Neural progenitor cell (in vitro differentiated cells): ENCODE results near the gene RABEP2. TPM values are rescaled to one million over a fixed set of nuclear protein-coding genes. Genes with fewer than 3 reads are reported as not detected.

Experiments
- DNase-seq: peaks from one replicate; pipeline ENCODE4 v3.0.0-alpha.2; 2016; ENCODE audit warnings: low spot score
- H2AFZ ChIP-seq: fragments of 200-600 bp; sonication (generic); replicated peaks from 2 replicates; pipeline ENCODE4 v1.6.1; 2016; ENCODE audit warnings: antibody characterized with exemption
- H3F3A ChIP-seq: fragments of 200-600 bp; sonication (generic); 2 replicates; pipeline ENCODE4 v1.6.1; 2016; ENCODE audit warnings: antibody characterized with exemption, low read depth
- H3K27ac ChIP-seq: fragments of 200-600 bp; sonication (generic); 2 replicates; pipeline ENCODE4 v1.5.1; 2016; ENCODE audit warnings: mild to moderate bottlenecking
- H3K27me3 ChIP-seq: fragments of 200-600 bp; sonication (generic); 2 replicates; pipeline ENCODE4 v1.6.1; 2016; ENCODE audit warnings: mild to moderate bottlenecking, moderate library complexity
- H3K36me3 ChIP-seq: fragments of 200-600 bp; sonication (generic); 2 replicates; pipeline ENCODE4 v1.5.1; 2016
- H3K4me1 ChIP-seq: fragments of 200-600 bp; sonication (generic); 2 replicates; pipeline ENCODE4 v1.6.1; 2016; ENCODE audit warnings: mixed run types
- H3K4me2 ChIP-seq: fragments of 200-600 bp; sonication (generic); 2 replicates; pipeline ENCODE4 v1.6.1; 2016
- H3K4me3 ChIP-seq: fragments of 200-600 bp; sonication (generic); 2 replicates; pipeline ENCODE4 v1.5.1; 2016
- H3K79me2 ChIP-seq: fragments of 200-600 bp; sonication (generic); 2 replicates; pipeline ENCODE4 v1.6.1; 2016; ENCODE audit warnings: low read depth
- H3K9ac ChIP-seq: fragments of 200-600 bp; sonication (generic); 2 replicates; pipeline ENCODE4 v1.6.1; 2016
- H3K9me3 ChIP-seq: fragments of 200-600 bp; sonication (generic); 2 replicates; pipeline ENCODE4 v1.5.1; 2016; ENCODE audit warnings: low read depth
- H4K20me1 ChIP-seq: fragments of 200-600 bp; sonication (generic); 2 replicates; pipeline ENCODE4 v1.6.1; 2016; ENCODE audit warnings: low read depth
- H3K27ac Mint-ChIP-seq: 3 replicates; pipeline ENCODE4 v1.8.0; 2021; ENCODE audit warnings: mixed read lengths
- H3K27me3 Mint-ChIP-seq: 2 replicates; pipeline ENCODE4 v1.8.0; 2022; ENCODE audit warnings: low read depth, mild to moderate bottlenecking, inconsistent platforms, moderate library complexity, mixed read lengths; ENCODE audit not compliant: insufficient read depth
- H3K36me3 Mint-ChIP-seq: 3 replicates; pipeline ENCODE4 v1.8.0; 2021; ENCODE audit warnings: mixed read lengths
- H3K4me1 Mint-ChIP-seq: 3 replicates; pipeline ENCODE4 v1.8.0; 2021; ENCODE audit warnings: mixed read lengths
- H3K4me3 Mint-ChIP-seq: 3 replicates; pipeline ENCODE4 v1.8.0; 2021; ENCODE audit warnings: mild to moderate bottlenecking, moderate library complexity, mixed read lengths
- H3K9me3 Mint-ChIP-seq: 3 replicates; pipeline ENCODE4 v1.8.0; 2020; ENCODE audit warnings: mixed read lengths
- CTCF ChIP-seq: fragments of 200-600 bp; sonication (generic); IDR thresholded peaks from 2 replicates; pipeline ENCODE4 v1.5.1; 2017; ENCODE audit warnings: antibody characterized with exemption, mild to moderate bottlenecking
- EZH2 ChIP-seq: fragments of 200-600 bp; sonication (generic); IDR thresholded peaks from 2 replicates; pipeline ENCODE4 v1.6.1; 2017; ENCODE audit warnings: antibody characterized with exemption, mild to moderate bottlenecking, moderate library complexity
- EZH2phosphoT487 ChIP-seq: fragments of 200-600 bp; sonication (generic); IDR thresholded peaks from 2 replicates; pipeline ENCODE4 v1.6.1; 2017; ENCODE audit warnings: antibody characterized with exemption
- total RNA-seq: library from RNA; depleted of rRNA; stranded (reverse); fragments of >200 nt; gene quantifications from 2 replicates; pipeline ENCODE4 v1.2.3, GENCODE V29; 2015; ENCODE audit warnings: low replicate concordance

Gene RABEP2
- total RNA-seq, 1 donor from 2014 or later: 9.1 TPM

GRCh38 chr16:28924399-28924761, 658 bp downstream of the RABEP2 start:
- peaks cover 13% of the 10 kb centered on the region for H3K4me1 Mint-ChIP-seq
- Histone ChIP-seq H3F3A (peaks cover 31% of the 10 kb centered on the region), H2AFZ (peak overlapping the region; percentile 43), H3K9me3 (no peaks in the 10 kb centered on the region), H3K79me2 (no peaks in the 10 kb centered on the region), H3K4me2 (peak overlapping the region; percentile 84), H3K27me3 (no peaks in the 10 kb centered on the region), H3K36me3 (no peaks in the 10 kb centered on the region), H3K9ac (no peak overlapping the region), H3K4me3 (peak overlapping the region; percentile 69), H3K4me1 (no peaks in the 10 kb centered on the region), H3K27ac (no peak overlapping the region), H4K20me1 (no peaks in the 10 kb centered on the region)
- H3K9me3 Mint-ChIP-seq: no peaks in the 10 kb centered on the region
- H3K36me3 Mint-ChIP-seq: no peaks in the 10 kb centered on the region
- peak overlapping the region; percentile 93 for H3K4me3 Mint-ChIP-seq
- H3K27me3 Mint-ChIP-seq: peaks cover 4% of the 10 kb centered on the region
- TF ChIP-seq CTCF (no peak), EZH2 (no peak)
- no peak for DNase-seq
- H3K27ac Mint-ChIP-seq: no peak overlapping the region

DNA sequence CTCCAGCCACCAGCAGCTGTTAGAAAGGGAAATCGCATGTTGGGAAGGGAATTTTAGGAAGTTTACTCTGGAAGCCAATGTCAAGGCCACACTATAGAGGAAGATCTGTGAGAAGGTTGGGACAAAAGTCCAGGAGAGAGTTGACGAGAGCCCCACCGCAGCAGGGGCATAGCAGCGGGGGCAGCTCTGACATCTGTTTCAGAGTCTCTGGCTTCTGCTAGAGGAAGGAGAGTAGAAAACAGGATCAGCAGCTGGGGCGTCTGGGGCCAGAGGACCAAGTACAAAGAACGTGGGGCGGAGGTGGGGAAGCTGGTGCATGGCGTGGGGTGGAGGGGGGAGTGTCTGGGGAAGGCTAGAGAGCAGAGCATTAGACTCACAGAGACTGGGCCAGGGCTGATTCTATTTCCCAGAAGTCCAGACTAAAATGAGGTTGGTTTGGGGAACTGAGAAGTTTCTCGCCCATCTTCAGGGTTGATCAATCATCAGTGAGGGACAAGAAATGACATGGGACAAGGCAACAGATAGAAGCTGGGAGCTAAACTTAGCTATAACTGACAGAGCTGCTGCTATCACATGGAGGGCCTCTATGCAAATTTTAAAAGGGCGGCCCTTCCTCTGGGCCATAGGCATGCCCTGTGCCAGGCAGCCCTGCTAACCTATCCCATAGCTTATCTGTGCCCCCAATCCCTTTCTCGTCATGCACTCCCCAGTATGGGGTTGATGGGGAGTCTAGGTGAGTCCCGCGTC, 1.2 kb downstream of the RABEP2 start:
- no peak overlapping the region for H3K27ac ChIP-seq
- H3K27me3 Mint-ChIP-seq: peaks cover 4% of the 10 kb centered on the region
- no peaks in the 10 kb centered on the region for H4K20me1 ChIP-seq
- TF ChIP-seq CTCF (no peak), EZH2phosphoT487 (no peak), EZH2 (no peak)
- H3K36me3 ChIP-seq: no peaks in the 10 kb centered on the region
- peak overlapping the region; percentile 69 for H3K4me3 ChIP-seq
- H3K4me1 Mint-ChIP-seq: peaks cover 13% of the 10 kb centered on the region
- no peak overlapping the region for H3K9ac ChIP-seq
- no peaks in the 10 kb centered on the region for H3K9me3 ChIP-seq
- H3K4me3 Mint-ChIP-seq: peak overlapping the region; percentile 93
- peaks cover 31% of the 10 kb centered on the region for H3F3A ChIP-seq
- H3K79me2 ChIP-seq: no peaks in the 10 kb centered on the region
- H3K27ac Mint-ChIP-seq: no peak overlapping the region
- H3K4me2 ChIP-seq: peak overlapping the region; percentile 84
- H3K9me3 Mint-ChIP-seq: no peaks in the 10 kb centered on the region
- H3K4me1 ChIP-seq: no peaks in the 10 kb centered on the region
- DNase-seq: no peak
- H3K27me3 ChIP-seq: no peaks in the 10 kb centered on the region
- no peaks in the 10 kb centered on the region for H3K36me3 Mint-ChIP-seq
- peak overlapping the region; percentile 43 for H2AFZ ChIP-seq

DNA sequence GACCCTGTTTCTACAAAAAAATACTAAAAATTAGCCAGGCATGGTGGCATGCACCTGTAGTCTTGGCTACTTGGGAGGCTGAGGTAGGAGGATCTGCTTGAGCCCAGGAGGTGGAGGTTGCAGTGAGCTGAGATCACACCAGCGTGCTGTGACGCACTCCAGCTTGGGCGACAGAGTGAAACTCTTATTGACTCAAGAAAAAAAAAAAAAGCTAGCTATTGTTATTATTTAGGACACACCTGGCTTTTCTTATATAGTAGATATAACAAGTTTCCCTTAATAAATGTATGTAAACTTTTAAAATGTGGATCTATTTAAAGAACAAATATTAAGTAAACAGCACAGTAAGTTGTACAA, 1.8 kb downstream of the RABEP2 start:
- no peaks in the 10 kb centered on the region for H3K9me3 ChIP-seq
- no peak for TF ChIP-seq EZH2
- TF ChIP-seq CTCF: no peak
- TF ChIP-seq EZH2phosphoT487: no peak
- no peaks in the 10 kb centered on the region for H3K79me2 ChIP-seq
- no peaks in the 10 kb centered on the region for H3K9me3 Mint-ChIP-seq
- H3K4me1 Mint-ChIP-seq: peaks cover 13% of the 10 kb centered on the region
- no peak overlapping the region for H3K4me3 ChIP-seq
- peaks cover 4% of the 10 kb centered on the region for H3K27me3 Mint-ChIP-seq
- H3K36me3 Mint-ChIP-seq: no peaks in the 10 kb centered on the region
- no peak overlapping the region for H3K27ac ChIP-seq
- H3K4me3 Mint-ChIP-seq: peak overlapping the region; percentile 93
- H3K27me3 ChIP-seq: no peaks in the 10 kb centered on the region
- no peak overlapping the region for H3K9ac ChIP-seq
- DNase-seq: no peak
- no peaks in the 10 kb centered on the region for H3K4me1 ChIP-seq
- H3K36me3 ChIP-seq: no peaks in the 10 kb centered on the region
- no peak overlapping the region for H3K4me2 ChIP-seq
- no peaks in the 10 kb centered on the region for H4K20me1 ChIP-seq
- no peak overlapping the region for H3K27ac Mint-ChIP-seq
- no peak overlapping the region for H2AFZ ChIP-seq
- H3F3A ChIP-seq: peaks cover 31% of the 10 kb centered on the region
